IPS-18a (cell line): ENCODE data around the gene DOK4.

Experiments
- H3K27ac ChIP-seq: one replicate; pipeline ENCODE4 v1.5.1; 2013; ENCODE audit warnings: low read length
- H3K27me3 ChIP-seq: one replicate; pipeline ENCODE4 v1.6.1; 2013; ENCODE audit warnings: mild to moderate bottlenecking, low read length; ENCODE audit not compliant: control insufficient read depth, insufficient read depth
- H3K36me3 ChIP-seq: one replicate; pipeline ENCODE4 v1.6.1; 2013; ENCODE audit warnings: low read depth, low read length; ENCODE audit not compliant: control insufficient read depth
- H3K4me1 ChIP-seq: one replicate; pipeline ENCODE4 v1.6.1; 2013; ENCODE audit warnings: low read depth, low read length; ENCODE audit not compliant: control insufficient read depth
- H3K4me3 ChIP-seq: one replicate; pipeline ENCODE4 v1.5.1; 2013; ENCODE audit warnings: low read length
- H3K9ac ChIP-seq: one replicate; pipeline ENCODE4 v1.6.1; 2013; ENCODE audit warnings: mild to moderate bottlenecking, low read length, moderate library complexity
- H3K9me3 ChIP-seq: one replicate; pipeline ENCODE4 v1.6.1; 2013; ENCODE audit warnings: low read depth, low read length; ENCODE audit not compliant: control insufficient read depth

DOK4 gene

GRCh38 chr16:57479205-57479975 lies 6.9 kb downstream of the DOK4 start:
- H3K9me3 ChIP-seq: no peaks in the 10 kb centered on the region
- H3K9ac ChIP-seq: no peak overlapping the region
- H3K27me3 ChIP-seq: peaks cover 9% of the 10 kb centered on the region
- H3K36me3 ChIP-seq: peaks cover 3% of the 10 kb centered on the region
- peak overlapping the region; percentile 62 for H3K4me3 ChIP-seq
- H3K4me1 ChIP-seq: peaks cover 13% of the 10 kb centered on the region
- H3K27ac ChIP-seq: no peak overlapping the region

GRCh38 chr16:57478396-57479204 lies 7.7 kb downstream of the DOK4 start:
- Histone ChIP-seq H3K36me3 (peaks cover 6% of the 10 kb centered on the region), H3K4me1 (peaks cover 13% of the 10 kb centered on the region), H3K27me3 (peaks cover 9% of the 10 kb centered on the region), H3K4me3 (peak overlapping the region; percentile 62), H3K9me3 (no peaks in the 10 kb centered on the region), H3K27ac (no peak overlapping the region), H3K9ac (no peak overlapping the region)

- H3K4me1 ChIP-seq: peaks cover 16% of the 10 kb centered on the region
- H3K36me3 ChIP-seq: peaks cover 6% of the 10 kb centered on the region
- H3K9ac ChIP-seq: peak overlapping the region; percentile 10
- peaks cover 9% of the 10 kb centered on the region for H3K27me3 ChIP-seq
- H3K4me3 ChIP-seq: no peak overlapping the region
- no peak overlapping the region for H3K27ac ChIP-seq
- no peaks in the 10 kb centered on the region for H3K9me3 ChIP-seq
These were observed 8.6 kb downstream of the DOK4 start for GRCh38 chr16:57477531-57478202.

- no peaks in the 10 kb centered on the region for H3K9me3 ChIP-seq
- peaks cover 9% of the 10 kb centered on the region for H3K27me3 ChIP-seq
- no peak overlapping the region for H3K4me3 ChIP-seq
- peaks cover 6% of the 10 kb centered on the region for H3K36me3 ChIP-seq
- peak overlapping the region; percentile 10 for H3K9ac ChIP-seq
- H3K27ac ChIP-seq: no peak overlapping the region
- peaks cover 23% of the 10 kb centered on the region for H3K4me1 ChIP-seq
These were observed 9.5 kb downstream of the DOK4 start for GRCh38 chr16:57476546-57477410.

- peaks cover 9% of the 10 kb centered on the region for H3K27me3 ChIP-seq
- no peak overlapping the region for H3K27ac ChIP-seq
- no peaks in the 10 kb centered on the region for H3K9me3 ChIP-seq
- H3K4me3 ChIP-seq: peak overlapping the region; percentile 9
- peaks cover 28% of the 10 kb centered on the region for H3K4me1 ChIP-seq
- no peak overlapping the region for H3K9ac ChIP-seq
- H3K36me3 ChIP-seq: peaks cover 12% of the 10 kb centered on the region
These were observed 10.5 kb downstream of the DOK4 start for GRCh38 chr16:57475711-57476339.

GRCh38 chr16:57474671-57475661 lies 11.3 kb downstream of the DOK4 start:
- Histone ChIP-seq H3K4me3 (peak overlapping the region; percentile 9), H3K27me3 (peaks cover 9% of the 10 kb centered on the region), H3K4me1 (peaks cover 26% of the 10 kb centered on the region), H3K9ac (no peak overlapping the region), H3K36me3 (peaks cover 20% of the 10 kb centered on the region), H3K27ac (no peak overlapping the region), H3K9me3 (no peaks in the 10 kb centered on the region)

- Histone ChIP-seq H3K36me3 (peaks cover 31% of the 10 kb centered on the region), H3K4me1 (peaks cover 26% of the 10 kb centered on the region)
These were observed 12.4 kb downstream of the DOK4 start for GRCh38 chr16:57473906-57474305.

GRCh38 chr16:57473176-57473840 lies 13.0 kb downstream of the DOK4 start:
- Histone ChIP-seq H3K36me3 (peaks cover 37% of the 10 kb centered on the region), H3K4me3 (no peak overlapping the region), H3K27me3 (no peaks in the 10 kb centered on the region), H3K4me1 (peaks cover 26% of the 10 kb centered on the region), H3K9ac (no peak overlapping the region), H3K9me3 (no peaks in the 10 kb centered on the region), H3K27ac (no peak overlapping the region)

More at GRCh38 chr16:57473906-57474305, 12.4 kb downstream of the DOK4 start:
- H3K9ac ChIP-seq: no peak overlapping the region
- H3K27me3 ChIP-seq: peaks cover 4% of the 10 kb centered on the region
- no peak overlapping the region for H3K4me3 ChIP-seq
- no peaks in the 10 kb centered on the region for H3K9me3 ChIP-seq
- no peak overlapping the region for H3K27ac ChIP-seq

GRCh38 chr16:57472665-57473060 lies 13.6 kb downstream of the DOK4 start:
- Histone ChIP-seq H3K9me3 (no peaks in the 10 kb centered on the region), H3K9ac (peak overlapping the region; percentile 28), H3K27me3 (no peaks in the 10 kb centered on the region), H3K4me3 (no peak overlapping the region), H3K36me3 (peaks cover 39% of the 10 kb centered on the region), H3K27ac (peak overlapping the region; percentile 51), H3K4me1 (peaks cover 23% of the 10 kb centered on the region)
